MV-4-11 (cell line): Measurements from ENCODE around the gene RPLP2.
A peak's percentile ranks its signal among the peaks of the same experiment; 100 is the strongest.

Source experiments
- DNase-seq: peaks from one replicate; lab custom pipeline; 2025; lab: John Stamatoyannopoulos, UW

RPLP2 gene

DNA sequence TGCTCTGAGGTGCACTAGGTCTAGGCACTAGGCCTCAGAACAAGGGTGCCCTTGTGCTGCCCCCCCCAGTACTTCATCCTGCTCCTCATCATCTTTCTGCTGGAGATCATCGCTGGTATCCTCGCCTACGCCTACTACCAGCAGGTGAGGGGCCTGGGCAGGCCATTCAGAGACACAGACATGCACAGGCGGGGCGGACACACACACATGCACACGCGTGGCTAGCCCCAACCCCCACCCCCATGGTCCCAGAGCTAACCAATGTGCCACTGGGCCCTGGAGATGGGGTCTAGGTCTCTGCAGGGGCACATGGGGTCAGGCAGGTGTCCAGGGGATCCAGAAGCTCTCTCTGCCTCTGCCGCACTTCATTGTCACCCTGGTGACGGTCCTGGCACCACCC lies 26.9 kb downstream of the RPLP2 start:
- no peak for DNase-seq

DNA sequence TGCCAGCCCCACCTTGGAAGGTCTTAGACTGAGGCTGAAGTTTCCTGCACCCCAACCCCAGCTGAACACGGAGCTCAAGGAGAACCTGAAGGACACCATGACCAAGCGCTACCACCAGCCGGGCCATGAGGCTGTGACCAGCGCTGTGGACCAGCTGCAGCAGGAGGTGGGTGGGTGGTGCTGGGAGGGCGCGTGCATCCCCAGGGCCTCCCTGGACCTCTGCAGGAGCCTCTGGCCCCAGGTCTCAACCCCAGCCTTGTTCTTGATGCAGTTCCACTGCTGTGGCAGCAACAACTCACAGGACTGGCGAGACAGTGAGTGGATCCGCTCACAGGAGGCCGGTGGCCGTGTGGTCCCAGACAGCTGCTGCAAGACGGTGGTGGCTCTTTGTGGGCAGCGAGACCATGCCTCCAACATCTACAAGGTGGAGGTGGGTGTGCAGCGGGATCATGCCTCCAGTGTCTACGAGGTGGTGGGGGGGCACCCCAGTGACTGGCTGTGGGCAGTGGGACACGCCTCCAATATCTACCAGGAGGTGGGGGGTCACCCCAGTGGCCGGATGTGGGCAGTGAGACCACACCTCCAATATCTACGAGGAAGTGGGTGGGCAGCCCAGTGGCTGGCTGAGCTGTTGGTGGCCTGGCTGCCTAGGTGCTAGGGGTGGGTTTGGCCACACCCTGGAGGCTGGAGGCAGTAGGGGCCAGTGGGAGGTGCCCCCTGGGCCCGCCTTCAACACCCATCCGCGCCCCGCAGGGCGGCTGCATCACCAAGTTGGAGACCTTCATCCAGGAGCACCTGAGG lies 27.6 kb downstream of the RPLP2 start:
- no peak for DNase-seq

DNA sequence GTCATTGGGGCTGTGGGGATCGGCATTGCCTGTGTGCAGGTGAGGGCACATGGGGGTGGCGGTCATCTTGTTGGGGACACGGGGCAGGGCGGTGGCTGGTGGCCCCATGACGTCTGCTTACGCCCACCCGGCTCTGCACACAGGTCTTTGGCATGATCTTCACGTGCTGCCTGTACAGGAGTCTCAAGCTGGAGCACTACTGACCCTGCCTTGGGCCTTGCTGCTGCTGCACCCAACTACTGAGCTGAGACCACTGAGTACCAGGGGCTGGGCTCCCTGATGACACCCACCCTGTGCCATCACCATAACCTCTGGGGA lies 28.2 kb downstream of the RPLP2 start:
- no peak for DNase-seq

DNA sequence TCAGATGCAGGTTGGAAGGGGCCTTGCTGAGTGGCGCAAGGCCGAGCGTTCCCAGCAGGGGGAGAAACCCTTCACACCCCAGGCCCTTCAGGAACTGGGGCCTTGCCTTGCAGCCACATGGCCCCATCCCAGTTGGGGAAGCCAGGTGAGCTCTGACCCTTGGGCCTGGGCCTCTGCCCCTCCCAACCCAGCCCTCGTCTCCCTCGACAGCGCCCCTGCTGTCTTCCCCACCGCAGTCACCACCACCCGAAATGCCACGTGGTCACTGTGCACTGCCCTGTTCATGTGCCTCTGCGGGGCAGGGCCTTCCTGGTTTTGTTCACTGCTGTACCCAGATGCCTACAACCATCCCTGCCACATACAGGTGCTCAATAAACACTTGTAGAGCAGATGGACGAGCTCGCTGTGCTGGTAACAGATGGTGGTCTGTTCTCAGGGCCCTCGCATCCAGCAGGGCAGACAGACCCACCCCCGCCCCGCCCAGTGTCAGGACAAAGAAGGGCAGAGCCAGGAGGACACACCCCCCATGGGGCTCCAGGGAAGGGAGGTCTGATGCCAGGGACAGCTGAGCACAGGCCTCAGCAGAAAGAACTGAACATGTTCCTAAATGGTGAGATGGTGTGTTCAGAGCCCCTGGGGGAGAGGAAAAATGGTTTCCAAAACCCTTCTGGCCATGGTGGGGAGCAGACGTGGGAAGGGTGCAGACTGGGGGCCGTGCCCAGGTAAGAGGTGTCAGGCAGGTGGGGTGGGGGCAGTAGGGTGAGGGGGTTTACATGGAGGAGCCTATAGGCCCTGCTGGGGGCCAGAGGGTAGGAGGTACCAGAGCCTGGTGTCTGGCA lies 28.9 kb downstream of the RPLP2 start:
- no peak for DNase-seq

DNA sequence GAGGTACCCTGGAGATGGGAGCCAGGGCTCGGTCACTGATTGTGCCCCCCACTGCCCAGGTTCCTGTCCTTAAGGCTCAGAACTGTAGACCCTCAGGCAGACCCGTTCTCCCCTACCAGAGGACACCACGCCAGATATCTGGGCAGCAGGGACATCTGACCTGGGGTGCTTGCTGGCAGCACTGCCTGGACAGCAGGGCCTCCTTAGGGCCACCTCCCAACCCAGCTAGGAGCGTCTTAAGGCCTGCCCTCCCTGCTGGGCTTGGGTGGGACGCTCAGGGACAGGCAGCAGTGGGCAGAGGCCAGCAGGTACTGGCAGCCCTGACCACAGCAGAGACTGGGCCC lies 29.5 kb downstream of the RPLP2 start:
- no peak for DNase-seq

DNA sequence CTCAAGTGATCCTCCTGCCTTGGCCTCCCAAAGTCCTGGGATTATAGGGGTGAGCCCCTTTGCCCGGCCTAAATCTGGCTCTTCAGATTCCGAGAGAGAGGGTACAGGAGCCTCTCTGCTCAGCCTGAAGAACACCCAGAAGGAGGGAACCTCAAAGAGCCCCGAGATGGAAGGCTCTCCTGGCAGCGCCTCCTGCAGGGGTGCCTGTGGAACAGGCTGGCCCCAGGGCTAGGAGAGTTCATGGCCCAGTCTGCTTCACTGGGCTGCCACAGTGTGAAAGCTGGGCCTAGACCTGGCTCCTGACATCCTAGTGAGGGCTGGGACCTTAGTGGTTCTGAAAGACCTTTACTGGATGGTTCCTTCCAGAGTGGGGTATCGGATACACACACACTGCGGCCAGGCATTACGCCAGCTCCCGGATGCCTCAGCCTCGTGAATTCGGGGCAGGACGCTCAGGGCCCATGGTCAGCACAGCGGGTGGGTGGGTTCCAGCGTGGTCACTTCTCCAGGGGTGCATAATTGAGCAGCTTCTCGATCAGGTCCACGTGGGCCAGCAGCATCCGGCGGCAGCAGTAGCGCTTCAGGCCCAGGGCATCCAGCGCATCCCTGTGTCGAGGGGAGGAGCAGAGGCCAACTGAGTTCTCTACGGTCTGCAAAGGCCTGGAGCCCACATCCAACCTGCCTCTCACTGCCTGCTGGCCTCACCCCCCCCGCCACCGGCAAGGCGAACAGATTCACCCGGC lies 30.3 kb downstream of the RPLP2 start:
- no peak for DNase-seq

DNA sequence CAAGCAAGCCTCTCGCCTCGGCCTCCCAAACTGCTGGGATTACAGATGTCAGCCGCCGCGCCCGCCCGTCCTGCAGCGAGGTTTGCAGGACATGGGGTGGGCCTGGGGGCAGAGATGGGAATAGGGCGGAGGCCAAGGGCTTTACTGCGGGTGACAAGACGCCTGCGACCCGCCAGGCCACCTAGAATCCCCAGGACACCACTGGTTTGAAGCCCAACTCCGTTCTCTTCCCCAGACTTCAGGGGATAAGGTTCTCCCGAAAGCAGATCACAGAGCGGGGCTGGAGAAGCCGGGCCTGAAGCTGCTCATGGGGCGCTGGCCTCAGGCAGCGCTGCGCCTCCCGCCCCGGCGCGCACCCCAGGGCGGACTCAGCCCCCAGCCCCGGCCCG lies 32.2 kb downstream of the RPLP2 start:
- DNase-seq, result no peak

DNA sequence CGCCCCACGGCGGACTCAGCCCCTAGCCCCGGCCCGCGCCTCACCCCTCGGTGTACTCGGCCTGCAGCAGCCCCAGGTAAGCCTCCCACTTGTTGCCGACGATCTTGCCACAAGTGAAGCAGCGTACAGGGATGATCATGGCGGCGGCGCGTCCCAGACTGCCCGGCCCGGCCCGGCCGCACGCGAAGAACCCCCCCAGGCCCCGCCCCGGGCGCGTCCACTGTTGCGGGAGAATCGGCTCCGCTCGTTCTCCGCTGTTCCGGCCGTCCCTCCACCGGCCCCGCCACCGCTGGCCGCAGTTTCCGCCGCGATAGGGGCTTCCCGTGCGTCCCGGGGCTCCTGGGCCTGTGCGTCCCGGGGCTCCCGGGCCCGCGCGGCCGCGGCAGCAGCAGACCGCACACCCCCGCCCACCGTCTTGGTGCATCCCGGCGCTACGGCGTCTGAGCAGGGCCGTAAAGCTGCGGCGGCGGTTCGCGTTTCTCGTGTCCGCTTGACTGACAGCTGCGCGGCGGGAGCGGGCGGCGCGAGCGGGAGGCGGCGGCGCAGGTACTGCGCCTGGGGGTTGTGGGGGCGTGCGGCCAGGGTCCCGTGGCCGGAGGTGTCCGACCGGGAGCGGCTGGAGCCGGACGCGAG lies 32.7 kb downstream of the RPLP2 start, which contains the start of the genes POLR2L and TSPAN4:
Gene POLR2L, minus strand, starts transcription at position 160 of the 633 bp plus-strand sequence. Its CDS starts 21 bp downstream, at position 139.
Gene TSPAN4, plus strand, starts transcription at position 483 of the 633 bp plus-strand sequence. CDS start 7,453 bp downstream, outside the sequence.
- DNase-seq, result peak; percentile 72

DNA sequence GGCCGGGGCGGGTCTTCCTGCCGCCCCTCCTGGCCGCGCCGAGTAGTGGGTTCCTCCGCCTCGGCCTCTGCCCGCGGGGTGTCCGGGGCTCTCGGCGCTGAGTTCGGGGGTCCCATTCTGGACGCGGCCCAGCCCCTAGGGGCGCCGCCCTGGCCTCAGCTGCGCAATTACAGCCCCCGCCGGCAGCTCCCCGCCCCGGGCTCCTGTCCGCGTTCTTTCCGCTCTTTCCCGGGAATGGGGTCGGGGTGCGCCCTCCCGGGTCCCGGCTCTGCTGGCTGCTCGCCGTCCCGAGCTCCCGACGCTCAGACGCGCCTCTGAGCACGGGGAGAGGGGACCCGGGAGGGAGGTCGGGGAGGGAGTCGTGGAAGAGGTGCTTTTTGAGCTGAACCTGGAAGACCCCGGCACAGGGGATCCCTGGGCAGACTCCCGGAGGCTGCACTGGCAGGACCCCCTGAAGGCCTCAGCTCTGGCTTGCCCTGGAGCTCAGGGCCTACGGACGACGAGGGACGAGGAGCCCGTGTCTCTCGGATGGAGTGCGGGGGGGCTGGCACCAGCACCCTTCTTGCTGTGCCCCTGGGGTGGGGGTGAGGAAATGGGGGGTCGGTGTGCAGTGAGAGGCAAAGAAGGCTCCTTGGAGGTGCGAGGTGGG lies 33.4 kb downstream of the RPLP2 start:
- no peak for DNase-seq

DNA sequence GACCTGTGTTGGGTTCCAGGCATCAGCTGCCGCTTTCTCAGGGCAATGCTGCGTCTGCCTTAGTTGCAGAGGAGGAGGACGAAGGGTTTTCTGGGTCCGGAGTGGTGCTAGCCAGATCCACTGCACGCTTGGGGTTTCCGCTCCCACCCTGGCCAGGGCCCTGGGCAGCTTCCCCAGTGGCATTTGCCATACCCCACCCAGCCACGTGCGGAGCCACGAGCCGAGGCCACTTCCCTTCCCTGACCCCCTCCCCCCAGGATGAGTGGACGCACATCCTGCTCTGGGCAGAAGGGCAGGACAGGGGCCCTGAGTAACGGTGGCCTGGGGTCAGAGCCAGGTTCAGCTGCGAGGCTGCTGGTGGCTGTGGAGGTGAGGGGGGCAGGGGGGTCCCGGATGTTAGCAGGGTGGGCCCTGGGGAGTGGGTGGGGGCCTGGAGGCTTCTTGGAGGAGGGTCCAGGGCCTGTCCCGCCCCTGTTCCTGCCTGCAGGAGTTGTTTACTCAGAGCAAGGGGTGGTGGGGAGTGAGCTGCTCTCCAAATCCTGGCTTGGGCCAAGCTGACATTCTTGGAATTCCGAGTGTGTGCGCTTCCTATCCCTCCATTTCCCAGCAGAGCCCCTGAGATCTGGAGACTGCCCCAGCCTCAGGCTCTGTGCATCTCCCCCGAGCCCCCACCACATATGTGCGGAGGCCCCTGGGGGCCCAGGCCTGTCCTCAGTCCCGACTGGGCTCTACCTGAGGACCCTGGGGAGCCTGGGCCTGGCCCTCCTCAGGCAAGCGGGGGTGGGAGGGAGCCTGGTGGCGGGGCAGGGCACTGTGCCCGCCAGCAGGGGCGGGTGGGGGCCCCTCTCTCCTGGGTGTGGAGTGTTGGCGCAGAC lies 34.3 kb downstream of the RPLP2 start:
- DNase-seq, result no peak

DNA sequence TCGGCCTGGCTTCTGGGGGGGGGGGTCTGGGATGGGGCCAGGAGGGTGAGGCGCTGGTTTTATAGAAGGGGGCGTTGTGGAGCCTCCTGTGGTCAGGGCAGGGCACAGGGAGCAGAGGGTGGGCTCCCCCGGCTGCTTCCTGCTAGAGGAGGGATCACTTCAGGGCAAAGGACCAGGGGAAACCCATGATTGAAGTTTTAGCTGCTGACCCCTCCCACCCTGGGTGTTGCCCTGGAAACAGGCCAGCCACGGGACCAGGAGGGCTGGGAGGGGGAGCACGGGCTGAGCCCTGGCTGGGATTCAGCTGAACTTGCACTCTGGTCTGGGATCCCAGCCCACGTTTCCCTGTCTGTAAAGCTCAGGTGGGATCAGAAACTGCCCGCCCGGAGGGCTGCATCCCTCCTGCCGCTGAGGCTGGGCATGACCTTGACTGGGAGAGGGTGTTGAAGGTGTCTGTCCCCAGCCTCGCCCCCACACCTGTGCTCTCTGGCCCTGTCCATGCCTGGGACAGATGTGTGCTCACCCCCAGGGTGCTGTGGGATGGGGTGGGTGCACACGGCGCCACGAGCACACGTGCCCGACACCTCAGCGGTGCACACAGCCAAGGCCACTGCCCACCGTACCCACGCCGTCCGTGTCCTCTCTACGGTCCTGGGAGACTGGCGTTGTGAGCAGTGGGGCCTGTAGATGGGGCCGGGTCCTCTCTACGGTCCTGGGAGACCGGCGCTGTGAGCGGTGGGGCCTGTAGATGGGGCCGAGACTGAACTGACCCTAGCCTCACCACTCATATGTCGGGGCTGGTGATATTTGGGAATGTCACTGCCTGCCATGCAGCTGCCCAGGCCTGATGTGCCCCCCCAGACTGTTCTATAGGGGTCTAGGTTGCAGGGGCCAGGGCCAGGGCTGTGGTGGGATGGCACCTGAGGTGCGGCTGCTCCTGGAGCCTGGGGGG lies 35.2 kb downstream of the RPLP2 start:
- DNase-seq, result no peak

DNA sequence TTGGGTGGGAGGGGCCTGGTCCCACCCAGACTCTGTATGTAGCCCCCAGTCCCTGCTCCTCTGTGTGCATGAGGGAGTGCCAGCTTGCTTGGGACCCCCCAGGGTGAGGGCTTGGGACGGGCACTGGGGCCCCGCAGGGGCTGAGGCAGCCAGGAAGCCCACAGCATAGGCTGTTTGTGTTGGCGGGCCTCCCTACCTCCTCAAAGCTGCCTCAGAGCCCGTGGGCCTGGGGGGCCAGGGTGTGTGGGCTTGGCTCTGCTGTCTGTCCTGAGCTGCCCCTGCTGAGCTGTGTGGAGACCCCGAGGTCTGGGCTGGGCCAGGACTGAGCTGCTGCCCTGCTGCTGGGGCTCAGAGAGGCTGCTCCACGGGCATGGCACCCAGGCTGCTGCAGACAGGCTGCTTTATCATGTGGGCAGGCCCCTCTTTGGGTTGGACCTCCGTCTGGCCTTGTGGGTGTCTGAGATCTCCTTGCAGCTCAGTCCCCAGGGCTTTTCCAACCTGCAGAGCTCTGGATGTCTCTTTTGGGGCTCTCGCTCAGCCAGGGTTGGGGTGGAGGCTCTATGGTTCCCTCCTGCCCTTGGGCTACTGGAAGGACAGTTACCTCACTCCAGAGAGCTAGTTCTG lies 36.2 kb downstream of the RPLP2 start:
- no peak for DNase-seq

DNA sequence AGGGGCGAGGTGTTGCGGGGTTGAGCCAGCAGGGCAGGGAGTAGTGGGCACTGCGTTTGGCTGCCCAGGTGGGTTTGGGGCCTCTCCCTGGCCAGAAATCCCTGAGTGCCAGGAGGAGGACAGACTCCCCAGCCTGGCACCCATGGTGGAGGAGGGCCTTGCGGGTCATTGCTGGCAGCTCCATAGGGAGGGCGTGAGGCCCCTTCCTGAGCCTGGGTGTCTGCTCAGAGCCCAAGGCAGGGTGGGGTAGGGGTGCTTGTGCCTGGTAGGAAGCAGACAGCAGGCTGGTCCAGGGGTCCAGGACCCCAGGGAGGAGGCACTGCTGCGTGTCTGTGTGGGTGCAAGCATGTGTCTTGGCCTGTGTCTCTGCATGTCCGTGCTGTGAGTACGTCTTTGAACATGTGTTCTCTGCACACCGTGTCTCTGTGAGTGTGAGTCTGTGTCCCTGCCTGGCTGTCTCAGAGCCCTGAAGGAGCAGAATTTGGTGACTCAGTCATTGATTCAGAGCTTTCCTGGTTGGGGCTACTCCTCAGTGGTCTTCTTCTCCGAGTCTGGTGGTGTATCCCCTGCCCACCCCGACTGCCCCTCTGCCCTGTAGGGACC lies 36.8 kb downstream of the RPLP2 start:
- no peak for DNase-seq

DNA sequence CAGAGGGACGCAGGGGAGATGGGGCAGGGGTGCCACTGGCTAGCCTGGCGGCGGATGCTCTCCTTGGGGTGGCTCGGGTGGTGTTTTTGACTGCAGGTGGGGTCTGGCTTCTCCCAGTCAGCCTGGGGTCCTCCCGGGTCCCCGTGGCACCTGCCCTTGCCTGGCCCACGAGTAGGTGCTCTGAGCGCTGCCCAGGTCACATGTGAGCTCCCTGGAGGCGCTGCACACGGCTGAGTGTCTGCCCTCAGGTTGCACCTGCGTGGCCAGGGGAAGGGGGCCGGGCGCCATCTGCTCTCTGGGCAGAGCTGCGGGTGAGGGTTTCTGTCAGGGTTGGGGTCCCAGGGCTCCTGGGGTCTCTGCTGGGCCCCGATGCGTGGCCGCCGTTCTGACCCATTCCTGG lies 38.1 kb downstream of the RPLP2 start:
- DNase-seq, result no peak

DNA sequence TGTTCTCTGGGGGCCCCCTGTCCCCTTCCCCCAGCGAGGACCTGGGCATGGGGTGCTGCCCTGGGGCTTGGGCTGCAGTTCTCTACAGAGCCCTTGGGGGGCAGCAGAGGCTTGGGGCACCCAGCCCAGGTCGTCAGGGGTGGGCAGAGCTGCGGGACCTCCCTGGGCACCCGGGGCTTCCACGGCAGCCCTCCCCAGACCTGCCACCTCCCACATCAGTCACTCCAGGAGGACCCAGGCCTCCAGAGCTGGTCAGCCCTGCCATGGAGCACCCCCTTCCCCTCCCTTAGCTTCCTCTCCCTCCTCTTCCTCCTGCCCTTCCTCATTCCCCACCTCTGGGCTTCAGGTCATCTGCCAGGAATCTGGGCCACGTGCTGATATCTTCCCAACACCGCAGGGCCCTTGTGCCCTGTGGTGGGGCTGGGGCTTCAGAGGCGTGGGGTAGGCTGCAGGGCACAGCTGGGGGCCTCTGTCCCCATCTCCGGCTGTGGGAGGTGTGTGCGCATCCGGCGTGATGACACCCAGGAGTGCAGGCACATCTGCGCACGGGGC lies 38.7 kb downstream of the RPLP2 start:
- peak; percentile 23 for DNase-seq

DNA sequence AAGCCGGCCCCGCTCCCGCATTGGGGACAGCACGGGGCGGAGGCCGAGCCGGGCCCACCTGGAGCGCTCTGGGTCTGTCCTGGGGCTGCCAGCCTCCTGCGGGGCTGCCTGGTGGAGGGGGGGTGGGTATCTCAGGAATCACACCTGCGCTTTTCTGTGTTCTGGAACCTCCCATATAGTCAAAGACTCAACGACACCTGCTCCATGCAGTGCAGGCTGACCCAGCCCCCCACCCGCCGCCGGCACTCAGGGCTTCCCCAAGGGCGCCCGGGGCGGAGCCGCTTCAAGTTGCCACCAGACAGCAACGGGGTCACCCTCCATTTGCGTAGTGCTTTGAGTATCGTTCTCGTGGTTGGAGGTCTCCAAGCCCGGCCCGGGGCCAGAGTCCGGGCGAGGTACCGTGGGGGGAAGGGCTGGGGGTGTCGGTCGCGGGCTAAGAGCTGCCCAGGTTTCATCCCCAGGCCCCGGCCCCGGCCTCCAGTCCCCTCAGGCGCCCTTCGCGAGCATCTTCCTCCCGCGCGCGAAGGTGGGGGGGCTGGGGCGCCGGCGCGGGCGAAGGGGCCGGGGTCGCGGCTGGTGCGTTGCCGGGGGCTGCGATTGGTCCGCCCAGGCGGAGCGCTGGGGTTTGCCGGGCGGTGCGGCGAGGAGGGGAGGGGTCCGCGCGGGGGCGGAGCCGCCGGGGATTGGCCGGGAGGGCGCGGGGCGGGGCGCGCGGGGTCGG lies 39.5 kb downstream of the RPLP2 start:
- DNase-seq, result no peak

DNA sequence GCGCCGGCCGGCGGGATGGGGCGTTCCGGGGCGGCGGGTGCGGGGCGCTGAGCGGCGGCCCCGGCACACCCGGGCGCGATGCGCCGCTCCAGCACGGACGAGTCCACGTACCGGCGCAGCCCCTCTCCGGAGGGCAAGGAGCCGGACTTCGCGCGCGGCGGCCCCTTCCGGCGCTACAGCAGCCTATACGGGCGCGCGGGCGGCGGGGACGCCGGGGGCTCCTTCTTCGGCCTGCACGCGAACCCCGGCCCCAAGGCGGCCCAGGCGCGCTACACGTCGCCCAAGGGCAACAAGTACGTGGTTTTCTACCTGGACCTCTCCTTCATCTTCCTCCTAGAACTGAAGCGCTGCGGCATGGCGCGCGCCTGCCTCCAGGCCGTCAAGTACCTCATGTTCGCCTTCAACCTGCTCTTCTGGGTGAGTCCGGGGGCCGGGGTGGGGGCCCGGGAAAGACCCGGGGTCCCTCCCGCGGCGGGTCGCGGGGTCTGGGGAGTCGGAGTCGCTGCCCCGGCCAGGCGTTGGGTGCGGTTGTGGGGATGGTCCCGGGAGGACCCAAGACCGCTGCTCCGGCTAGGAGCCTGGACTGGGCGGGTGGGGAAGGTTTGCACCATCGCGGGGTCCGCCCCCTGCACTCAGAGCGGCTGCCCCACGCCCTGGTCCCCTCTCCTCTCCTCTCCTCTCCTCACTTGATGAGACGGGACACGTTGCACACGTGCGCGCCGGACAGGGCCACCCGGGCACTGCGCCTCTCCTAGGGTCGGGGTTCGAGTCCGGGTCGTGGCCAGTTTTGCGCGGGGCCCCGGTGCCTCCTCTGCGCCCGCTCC lies 40.4 kb downstream of the RPLP2 start:
- DNase-seq, result no peak
